Subcutaneous preadipocyte (primary cell): ENCODE data around the gene FLVCR2. TPM values are rescaled to one million over a fixed set of nuclear protein-coding genes. Genes with fewer than 3 reads are reported as not detected.

Experiments used
- small RNA-seq: library from RNA; depleted of rRNA; stranded (forward); fragments of <200 nt; gene quantifications from one replicate; pipeline ENCODE3, GENCODE V24; 2012
- total RNA-seq: library from RNA; depleted of rRNA; stranded (reverse); fragments of >200 nt; gene quantifications from 2 replicates; pipeline ENCODE4 v1.2.3, GENCODE V29; 2012

FLVCR2 gene
- total RNA-seq: 4.0 and 5.9 TPM in 2 replicates

GRCh38 chr14:75578102-75578785 is at the start of gene FLVCR2:
FLVCR2 (plus strand) TSS chr14:75578620; CDS start chr14:75578973, 353 bp downstream.

GRCh38 chr14:75660630-75661498 is 82.4 kb downstream of the FLVCR2 start, which contains the start of the genes ERG28 and TTLL5:
ERG28 (minus strand) TSS chr14:75660876; CDS start chr14:75657502, 3,374 bp downstream.
TTLL5 (plus strand) TSS chr14:75661246; CDS start chr14:75663150, 1,904 bp downstream.

Small RNA genes lying within 50 kb of the gene (small RNA-seq; reads per million reads assigned to genes)
- 0.36 reads per million, percentile 15 among the genes with 10 or more reads in this experiment for gene RNA5SP387

Other genes starting within 250 kb of the FLVCR2 start
- 22.4 and 25.8 TPM in 2 replicates for gene JDP2, start 150.6 kb upstream of the FLVCR2 start, total RNA-seq
- not detected in 2 replicates for gene BATF, start 56.2 kb upstream of the FLVCR2 start, total RNA-seq
- 10.3 and 11.1 TPM in 2 replicates for gene ERG28, start 82.3 kb downstream of the FLVCR2 start, total RNA-seq
- gene TTLL5, start 82.6 kb downstream of the FLVCR2 start, total RNA-seq: 24.3 and 32.6 TPM in 2 replicates